Memory B cell (primary cell): Measurements from ENCODE around the gene GPC6.

Experiments used
- ATAC-seq: fragments of 150-1000 bp; cut with Tn5 transposase; 2 replicates; pipeline ENCODE4 v1.10.0; 2021; ENCODE audit warnings: low read depth, mild to moderate bottlenecking, moderate library complexity
- DNase-seq, 2 donors: peaks; one replicate each; pipeline ENCODE4 v3.0.0; 2022; ENCODE audit warnings: low spot score in 2 of 2
- H3K27ac Mint-ChIP-seq: one replicate; pipeline ENCODE4 v1.8.0; 2022; ENCODE audit warnings: mild to moderate bottlenecking, moderate library complexity, mixed read lengths
- H3K27me3 Mint-ChIP-seq: one replicate; pipeline ENCODE4 v1.8.0; 2022; ENCODE audit warnings: mixed read lengths
- H3K36me3 Mint-ChIP-seq: one replicate; pipeline ENCODE4 v1.8.0; 2022; ENCODE audit warnings: mild to moderate bottlenecking, mixed read lengths
- H3K4me1 Mint-ChIP-seq: one replicate; pipeline ENCODE4 v1.8.0; 2022; ENCODE audit warnings: mixed read lengths
- H3K4me3 Mint-ChIP-seq: one replicate; pipeline ENCODE4 v1.8.0; 2022; ENCODE audit warnings: mild to moderate bottlenecking, moderate library complexity, mixed read lengths
- H3K9me3 Mint-ChIP-seq: one replicate; pipeline ENCODE4 v1.8.0; 2022; ENCODE audit warnings: mixed read lengths

The GPC6 gene

DNA sequence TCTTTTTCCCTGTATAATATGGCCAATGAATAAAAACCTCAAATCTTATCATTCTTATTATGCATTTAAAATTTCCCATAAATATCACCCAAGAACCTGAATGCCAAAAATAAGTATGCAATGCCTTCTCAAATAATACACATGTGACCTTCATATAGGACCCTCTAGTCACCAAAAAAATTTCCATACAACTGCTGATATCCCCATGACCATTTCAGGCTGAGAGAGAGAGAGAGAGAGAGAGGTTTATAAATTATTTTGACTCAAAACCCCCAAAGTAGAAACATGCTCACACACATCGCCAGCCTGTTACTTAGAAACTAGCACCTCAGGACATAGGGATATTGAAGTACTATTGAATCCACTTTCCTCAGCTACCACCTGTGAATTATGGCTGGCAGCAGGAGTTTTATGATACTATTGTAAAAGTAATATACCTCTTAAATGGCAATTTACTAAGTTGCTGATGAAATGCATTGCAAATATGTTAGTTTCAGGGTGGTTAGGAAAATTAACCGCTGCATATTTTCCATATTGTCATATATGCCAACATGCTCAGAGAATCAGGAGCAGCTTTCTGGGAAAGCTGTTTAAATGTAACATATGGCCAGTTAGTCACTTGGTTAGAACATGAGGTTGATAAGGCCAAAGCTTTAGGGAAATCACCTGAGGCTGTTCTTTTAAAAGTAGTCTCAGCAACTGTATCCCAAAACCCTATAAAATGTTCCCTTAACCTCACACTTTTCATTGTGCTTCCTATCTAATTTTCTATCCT, 1022.0 kb downstream of the GPC6 start:
- H3K4me3 Mint-ChIP-seq = no peak overlapping the region
- ATAC-seq (no peak), DNase-seq (no peak)
- no peaks in the 10 kb centered on the region for H3K9me3 Mint-ChIP-seq
- H3K36me3 Mint-ChIP-seq = no peaks in the 10 kb centered on the region
- H3K4me1 Mint-ChIP-seq = no peaks in the 10 kb centered on the region
- no peak overlapping the region for H3K27ac Mint-ChIP-seq
- peaks cover 1% of the 10 kb centered on the region for H3K27me3 Mint-ChIP-seq

DNA sequence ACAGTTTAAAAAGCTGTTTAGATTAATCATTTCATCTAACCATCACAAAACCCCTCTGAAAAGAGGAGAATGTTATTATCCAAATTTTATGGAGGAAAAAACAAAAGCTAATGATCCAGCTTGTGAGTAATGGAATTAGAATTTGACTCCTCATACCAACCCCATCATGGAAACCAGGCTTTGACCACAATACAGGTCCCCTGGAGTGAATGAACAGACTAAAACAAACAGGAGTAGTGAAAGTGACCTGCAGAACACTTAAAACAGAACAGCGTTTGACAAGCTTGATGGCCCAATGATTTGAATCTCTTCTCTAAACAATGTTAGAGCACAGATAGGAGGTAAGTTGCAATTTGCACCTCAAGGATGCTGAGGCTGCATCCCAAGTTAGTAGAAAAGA, 1022.9 kb downstream of the GPC6 start:
- DNase-seq (no peak), ATAC-seq (no peak)
- H3K4me1 Mint-ChIP-seq = no peaks in the 10 kb centered on the region

DNA sequence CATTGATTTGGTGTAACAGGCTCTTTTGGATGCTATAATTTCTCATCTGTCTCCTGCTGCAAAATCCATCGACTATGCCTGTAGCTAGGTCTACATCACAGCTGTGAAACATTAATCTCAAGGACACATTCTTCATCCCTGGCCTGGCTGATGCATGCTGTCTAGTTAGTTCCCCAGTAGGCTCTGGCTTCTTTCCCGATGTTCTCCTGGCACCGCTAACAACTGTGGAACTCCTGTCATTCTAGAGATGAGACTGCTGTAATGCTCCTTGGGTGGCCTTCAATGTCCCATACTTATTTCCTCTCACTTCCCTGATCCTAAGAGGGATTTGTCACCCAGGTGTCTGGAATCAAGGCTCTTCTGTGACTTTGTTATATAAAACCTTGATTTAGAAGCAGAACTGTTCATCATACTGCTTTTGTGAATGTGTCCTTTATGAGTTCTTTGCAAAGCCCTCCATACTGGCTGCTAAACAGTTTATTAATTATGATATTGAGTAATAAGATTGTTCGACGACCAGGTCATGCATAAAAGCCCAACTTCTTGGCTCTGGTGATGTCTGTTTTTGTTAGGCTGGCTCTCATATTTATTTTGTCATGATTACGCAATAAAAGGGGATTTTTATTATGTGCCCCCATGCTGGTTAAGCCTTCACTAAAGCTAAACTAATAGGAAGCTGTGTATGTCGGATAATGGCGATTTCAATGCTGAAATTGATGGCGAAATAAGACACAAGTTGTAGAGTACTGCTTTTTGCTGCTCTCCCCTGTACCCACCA, 1025.4 kb downstream of the GPC6 start:
- H3K27me3 Mint-ChIP-seq = peaks cover 1% of the 10 kb centered on the region
- ATAC-seq = no peak
- no peak overlapping the region for H3K27ac Mint-ChIP-seq
- no peak overlapping the region for H3K4me3 Mint-ChIP-seq
- DNase-seq = no peak
- H3K36me3 Mint-ChIP-seq = no peaks in the 10 kb centered on the region
- H3K9me3 Mint-ChIP-seq = no peaks in the 10 kb centered on the region
- H3K4me1 Mint-ChIP-seq = no peaks in the 10 kb centered on the region

More for the DNA sequence above, 1022.9 kb downstream of the GPC6 start:
- Mint-ChIP-seq H3K36me3 (no peaks in the 10 kb centered on the region), H3K9me3 (no peaks in the 10 kb centered on the region), H3K27me3 (peaks cover 1% of the 10 kb centered on the region), H3K4me3 (no peak overlapping the region), H3K27ac (no peak overlapping the region)

GRCh38 chr13:94254737-94255136, 1028.1 kb downstream of the GPC6 start:
- DNase-seq = no peak
- ATAC-seq = no peak
- no peaks in the 10 kb centered on the region for H3K36me3 Mint-ChIP-seq
- H3K27ac Mint-ChIP-seq = no peak overlapping the region
- H3K9me3 Mint-ChIP-seq = no peaks in the 10 kb centered on the region
- no peaks in the 10 kb centered on the region for H3K4me1 Mint-ChIP-seq
- H3K4me3 Mint-ChIP-seq = no peak overlapping the region
- peaks cover 1% of the 10 kb centered on the region for H3K27me3 Mint-ChIP-seq

DNA sequence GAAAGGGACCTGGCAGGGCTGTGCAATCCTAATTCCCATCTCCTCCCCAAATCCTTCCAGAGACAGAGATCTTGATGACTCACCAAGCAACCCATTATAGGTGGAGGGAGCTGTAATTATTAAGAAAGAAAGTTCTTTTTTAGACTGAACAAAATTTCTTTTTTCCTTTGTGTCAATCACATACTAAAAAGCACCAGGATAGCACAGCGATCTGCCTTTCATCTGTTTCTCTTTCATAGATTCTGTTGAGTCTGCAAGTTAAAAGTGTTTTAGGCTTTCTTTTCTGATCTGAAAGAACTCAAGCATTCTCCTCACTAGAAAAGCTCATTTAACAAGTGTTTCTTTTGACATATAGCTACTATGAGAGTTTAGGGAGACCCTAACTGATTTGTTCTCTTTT, 1030.1 kb downstream of the GPC6 start:
- Mint-ChIP-seq H3K27ac (no peak overlapping the region), H3K4me1 (peaks cover 2% of the 10 kb centered on the region), H3K4me3 (no peak overlapping the region), H3K36me3 (no peaks in the 10 kb centered on the region), H3K27me3 (no peaks in the 10 kb centered on the region), H3K9me3 (no peaks in the 10 kb centered on the region)
- DNase-seq = no peak
- ATAC-seq = no peak

DNA sequence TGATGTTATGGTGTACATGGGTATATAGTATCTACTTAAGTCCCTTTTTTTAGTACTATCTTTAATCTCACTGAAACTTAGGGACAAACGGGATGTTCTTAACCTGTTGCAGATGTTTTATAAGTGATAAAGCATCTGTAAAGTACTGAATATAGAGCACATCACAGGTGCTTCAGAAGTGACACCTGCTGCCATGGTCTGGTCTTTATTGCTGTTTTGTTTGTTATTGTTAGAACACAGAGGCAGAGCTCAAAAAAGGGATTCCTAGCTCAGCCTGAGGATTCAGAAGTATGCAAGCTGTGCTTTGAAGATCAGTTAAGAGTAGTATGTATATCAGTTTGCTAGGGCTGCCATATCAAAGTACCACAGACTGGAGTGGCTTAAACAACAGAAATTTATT, 1033.4 kb downstream of the GPC6 start:
- Mint-ChIP-seq H3K4me1 (peaks cover 2% of the 10 kb centered on the region), H3K27ac (no peak overlapping the region), H3K4me3 (no peak overlapping the region), H3K36me3 (no peaks in the 10 kb centered on the region), H3K27me3 (no peaks in the 10 kb centered on the region), H3K9me3 (no peaks in the 10 kb centered on the region)
- no peak for DNase-seq
- ATAC-seq = no peak

DNA sequence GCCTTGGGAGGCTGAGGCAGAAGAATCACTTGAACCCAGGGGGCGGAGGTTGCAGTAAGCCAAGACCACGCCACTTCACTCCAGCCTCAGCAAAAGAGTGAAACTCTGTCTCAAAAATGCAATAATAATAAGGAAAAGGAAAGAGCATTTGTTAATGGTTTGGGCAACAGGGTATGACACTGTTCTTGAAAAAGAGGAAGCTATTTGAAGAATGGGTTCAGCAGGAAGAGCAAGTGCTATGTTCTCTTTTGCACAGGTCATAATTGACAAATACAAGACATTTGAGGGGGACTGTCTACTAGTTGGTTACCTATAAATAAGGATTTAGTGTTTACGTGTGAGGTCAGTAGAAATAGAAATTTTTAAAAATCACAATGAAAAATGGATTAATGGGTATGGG, 1034.6 kb downstream of the GPC6 start:
- Mint-ChIP-seq H3K27me3 (no peaks in the 10 kb centered on the region), H3K4me1 (peaks cover 2% of the 10 kb centered on the region), H3K36me3 (no peaks in the 10 kb centered on the region), H3K4me3 (no peak overlapping the region), H3K9me3 (no peaks in the 10 kb centered on the region), H3K27ac (no peak overlapping the region)
- ATAC-seq (no peak), DNase-seq (no peak)

- Mint-ChIP-seq H3K9me3 (no peaks in the 10 kb centered on the region), H3K4me3 (no peak overlapping the region), H3K27me3 (no peaks in the 10 kb centered on the region), H3K27ac (no peak overlapping the region), H3K36me3 (no peaks in the 10 kb centered on the region), H3K4me1 (peaks cover 2% of the 10 kb centered on the region)
- no peak for DNase-seq
- ATAC-seq = no peak
Observed at GRCh38 chr13:94263038-94263437, 1036.4 kb downstream of the GPC6 start.

GRCh38 chr13:94267581-94268366, 1041.2 kb downstream of the GPC6 start:
- no peaks in the 10 kb centered on the region for H3K4me1 Mint-ChIP-seq

GRCh38 chr13:94268661-94269060, 1042.1 kb downstream of the GPC6 start:
- Mint-ChIP-seq H3K27me3 (no peaks in the 10 kb centered on the region), H3K27ac (no peak overlapping the region), H3K4me3 (no peak overlapping the region), H3K36me3 (no peaks in the 10 kb centered on the region), H3K9me3 (peaks cover 2% of the 10 kb centered on the region), H3K4me1 (no peaks in the 10 kb centered on the region)
- no peak for ATAC-seq
- DNase-seq = no peak

More at GRCh38 chr13:94267581-94268366, 1041.2 kb downstream of the GPC6 start:
- no peak for DNase-seq
- Mint-ChIP-seq H3K9me3 (peaks cover 2% of the 10 kb centered on the region), H3K4me3 (no peak overlapping the region), H3K27ac (no peak overlapping the region), H3K36me3 (no peaks in the 10 kb centered on the region), H3K27me3 (no peaks in the 10 kb centered on the region)
- no peak for ATAC-seq

DNA sequence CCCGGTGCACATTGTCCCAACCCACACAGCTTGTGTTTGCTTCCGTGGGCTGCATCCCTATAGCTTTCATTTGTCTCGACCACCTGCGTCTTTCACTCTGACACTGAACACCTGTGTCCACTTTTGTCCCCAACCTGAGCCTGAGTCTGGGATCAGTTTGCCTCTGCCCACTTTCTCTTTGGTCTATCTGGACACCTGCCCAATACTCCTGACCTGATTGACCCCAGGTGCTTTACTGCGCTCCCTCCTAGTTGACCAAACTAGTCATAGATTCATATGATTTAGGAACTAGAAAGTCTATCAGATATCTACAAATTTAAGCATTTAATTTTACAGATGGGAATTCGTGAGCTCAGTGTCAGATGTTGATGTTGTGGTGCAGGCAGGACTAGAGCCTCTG, 1043.0 kb downstream of the GPC6 start:
- H3K27me3 Mint-ChIP-seq = no peaks in the 10 kb centered on the region
- no peaks in the 10 kb centered on the region for H3K4me1 Mint-ChIP-seq
- no peak overlapping the region for H3K4me3 Mint-ChIP-seq
- ATAC-seq (no peak), DNase-seq (no peak)
- H3K36me3 Mint-ChIP-seq = no peaks in the 10 kb centered on the region
- peaks cover 2% of the 10 kb centered on the region for H3K9me3 Mint-ChIP-seq
- H3K27ac Mint-ChIP-seq = no peak overlapping the region

DNA sequence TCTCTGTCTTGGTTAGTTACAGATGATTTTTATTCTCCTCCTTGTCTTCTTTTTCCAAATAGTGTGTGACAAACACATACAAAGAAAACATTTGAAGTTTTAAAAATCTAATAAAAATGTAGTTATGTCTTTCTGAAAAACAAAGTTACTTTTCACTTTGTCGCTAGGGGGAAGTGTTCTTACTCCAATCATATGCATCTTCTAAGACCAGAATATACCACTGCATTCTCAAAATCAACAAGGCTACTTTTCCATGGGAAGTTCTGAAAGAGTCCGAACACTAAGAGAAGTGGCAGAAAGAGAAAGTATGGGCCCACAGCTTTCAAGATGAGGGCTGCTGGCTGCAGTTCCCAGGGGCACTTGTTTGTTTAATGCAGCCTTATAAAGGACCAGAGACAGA, 1043.9 kb downstream of the GPC6 start:
- Mint-ChIP-seq H3K9me3 (peaks cover 4% of the 10 kb centered on the region), H3K36me3 (no peaks in the 10 kb centered on the region), H3K27me3 (no peaks in the 10 kb centered on the region), H3K4me1 (no peaks in the 10 kb centered on the region), H3K27ac (no peak overlapping the region), H3K4me3 (no peak overlapping the region)
- no peak for ATAC-seq
- DNase-seq = no peak

DNA sequence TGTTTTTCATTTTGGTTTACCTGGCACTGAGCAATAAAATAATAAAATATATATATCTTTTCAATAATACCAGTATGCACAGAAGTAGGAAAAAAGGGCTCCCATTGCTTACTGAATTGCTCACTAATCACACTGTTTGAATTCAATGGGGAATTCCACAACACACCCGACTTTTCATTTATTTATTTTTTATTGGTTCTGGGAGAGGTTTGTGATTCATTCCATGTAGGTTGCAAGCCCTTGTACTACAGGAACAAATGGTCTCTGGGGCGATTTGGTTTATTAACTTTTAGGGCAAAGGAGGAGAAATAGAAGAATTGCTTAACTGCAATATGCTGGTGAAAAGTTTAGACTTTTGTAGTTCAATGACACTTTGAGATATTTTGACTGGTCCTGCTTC, 1045.4 kb downstream of the GPC6 start:
- no peak for DNase-seq
- no peaks in the 10 kb centered on the region for H3K36me3 Mint-ChIP-seq
- H3K9me3 Mint-ChIP-seq = peaks cover 6% of the 10 kb centered on the region
- no peaks in the 10 kb centered on the region for H3K4me1 Mint-ChIP-seq
- ATAC-seq = no peak
- no peaks in the 10 kb centered on the region for H3K27me3 Mint-ChIP-seq
- H3K4me3 Mint-ChIP-seq = no peak overlapping the region
- no peak overlapping the region for H3K27ac Mint-ChIP-seq

GRCh38 chr13:94280349-94280748, 1053.7 kb downstream of the GPC6 start:
- DNase-seq (no peak), ATAC-seq (no peak)
- H3K27me3 Mint-ChIP-seq = peaks cover 2% of the 10 kb centered on the region
- H3K4me3 Mint-ChIP-seq = no peak overlapping the region
- H3K36me3 Mint-ChIP-seq = no peaks in the 10 kb centered on the region
- H3K9me3 Mint-ChIP-seq = peaks cover 5% of the 10 kb centered on the region
- H3K27ac Mint-ChIP-seq = no peak overlapping the region
- no peaks in the 10 kb centered on the region for H3K4me1 Mint-ChIP-seq
